AG04450 (cell line): ENCODE results near the gene CD48. TPM values are rescaled to one million over a fixed set of nuclear protein-coding genes. Genes with fewer than 3 reads are reported as not detected.

ENCODE experiments used
- CTCF ChIA-PET: fragments of 300-600, 350-600 bp; formaldehyde crosslinking; extraction: SDS; loops from one replicate; lab custom pipeline; 2022; ENCODE audit warnings: antibody characterized with exemption, inconsistent platforms; lab: Charles Lee
- POLR2A ChIA-PET: fragments of 350-600 bp; formaldehyde crosslinking; extraction: SDS; loops from one replicate; lab custom pipeline; 2021; ENCODE audit warnings: antibody characterized with exemption, inconsistent platforms; lab: Yijun Ruan, JAX
- DNase-seq: peaks from one replicate; pipeline ENCODE4 v3.0.0-alpha.2; 2011; ENCODE audit warnings: low read depth, low spot score
- H3K27ac ChIP-seq: one replicate; pipeline ENCODE4 v1.5.1; 2012; ENCODE audit warnings: low read depth, low read length, control low read depth
- H3K27me3 ChIP-seq: one replicate; pipeline ENCODE4 v1.6.0; 2012; ENCODE audit warnings: low read length; ENCODE audit not compliant: control insufficient read depth, insufficient read depth
- H3K4me3 ChIP-seq: 2 replicates; pipeline ENCODE4 v1.5.1; 2011; ENCODE audit warnings: mild to moderate bottlenecking, low read depth, low read length, control low read depth
- H3K9me3 ChIP-seq: 2 replicates; pipeline ENCODE4 v1.5.1; 2012; ENCODE audit warnings: low read length; ENCODE audit not compliant: control insufficient read depth, insufficient read depth
- CTCF ChIP-seq: IDR thresholded peaks from 2 replicates; pipeline ENCODE4 v1.5.1; 2011; ENCODE audit warnings: low read depth, low read length, control low read depth, inconsistent platforms
- polyA plus RNA-seq: library from polyadenylated mRNA; depleted of rRNA; stranded (reverse); fragments of >200 nt; gene quantifications from 2 replicates; pipeline ENCODE4 v1.2.3, GENCODE V29; 2011

The CD48 gene
- polyA plus RNA-seq, 1 experiment, result not detected

GRCh38 chr1:160741612-160742348 lies 30.2 kb upstream of the CD48 start:
- Histone ChIP-seq H3K9me3 (no peaks in the 10 kb centered on the region), H3K4me3 (no peak overlapping the region), H3K27me3 (no peaks in the 10 kb centered on the region), H3K27ac (no peak overlapping the region)
- TF ChIP-seq CTCF, result no peak
- CTCF ChIA-PET, result no interaction called here
- DNase-seq, result no peak
- POLR2A ChIA-PET, result no interaction called here

- no peak overlapping the region for H3K27ac ChIP-seq
- DNase-seq, result no peak
- H3K27me3 ChIP-seq, result no peaks in the 10 kb centered on the region
- no peak overlapping the region for H3K4me3 ChIP-seq
- ChIA-PET POLR2A (no interaction called here), CTCF (no interaction called here)
- TF ChIP-seq CTCF, result no peak
- H3K9me3 ChIP-seq, result no peaks in the 10 kb centered on the region
These were observed 29.5 kb upstream of the CD48 start for GRCh38 chr1:160741092-160741501.

GRCh38 chr1:160740133-160740688 lies 28.6 kb upstream of the CD48 start:
- no peak for TF ChIP-seq CTCF
- DNase-seq, result no peak
- Histone ChIP-seq H3K4me3 (no peak overlapping the region), H3K9me3 (no peaks in the 10 kb centered on the region), H3K27me3 (no peaks in the 10 kb centered on the region), H3K27ac (no peak overlapping the region)
- ChIA-PET POLR2A (no interaction called here), CTCF (interaction anchor here (0.7 kb wide), 1 partner anchor 312 kb away, joined by 4 read pairs; no protein-coding TSS in a partner anchor)

- H3K27ac ChIP-seq, result no peak within 1 kb of the TSS
- no peaks in the 10 kb centered on the region for H3K27me3 ChIP-seq
- CTCF ChIA-PET, result no interaction called here
- H3K9me3 ChIP-seq, result no peaks in the 10 kb centered on the region
- DNase-seq, result no peak
- no peak for TF ChIP-seq CTCF
- no peak within 1 kb of the TSS for H3K4me3 ChIP-seq
- POLR2A ChIA-PET, result no interaction called here
These were observed 27.5 kb upstream of the CD48 start, which contains the start of gene SLAMF7 for GRCh38 chr1:160739098-160739511. Gene SLAMF7, plus strand, starts transcription at chr1:160739247. Its CDS starts 55 bp downstream, at chr1:160739302.

GRCh38 chr1:160738271-160738670 lies 26.6 kb upstream of the CD48 start:
- no peak for DNase-seq
- Histone ChIP-seq H3K9me3 (no peaks in the 10 kb centered on the region), H3K27ac (no peak overlapping the region), H3K27me3 (no peaks in the 10 kb centered on the region), H3K4me3 (no peak overlapping the region)
- ChIA-PET CTCF (no interaction called here), POLR2A (no interaction called here)
- TF ChIP-seq CTCF, result no peak
